GM23248 (cell line): ENCODE measurements around the gene GTF2I.

Experiments used
- EZH2 ChIP-seq: fragments of 200-600 bp; sonication (generic); IDR thresholded peaks from 2 replicates; pipeline ENCODE4 v1.6.1; 2018; ENCODE audit warnings: antibody characterized with exemption, mild to moderate bottlenecking; ENCODE audit not compliant: insufficient read depth, poor library complexity, severe bottlenecking
- EZH2phosphoT487 ChIP-seq: fragments of 200-600 bp; sonication (generic); IDR thresholded peaks from 2 replicates; pipeline ENCODE4 v1.6.1; 2018; ENCODE audit warnings: antibody characterized with exemption, moderate library complexity, mild to moderate bottlenecking, low read depth; ENCODE audit not compliant: insufficient read depth

DNA sequence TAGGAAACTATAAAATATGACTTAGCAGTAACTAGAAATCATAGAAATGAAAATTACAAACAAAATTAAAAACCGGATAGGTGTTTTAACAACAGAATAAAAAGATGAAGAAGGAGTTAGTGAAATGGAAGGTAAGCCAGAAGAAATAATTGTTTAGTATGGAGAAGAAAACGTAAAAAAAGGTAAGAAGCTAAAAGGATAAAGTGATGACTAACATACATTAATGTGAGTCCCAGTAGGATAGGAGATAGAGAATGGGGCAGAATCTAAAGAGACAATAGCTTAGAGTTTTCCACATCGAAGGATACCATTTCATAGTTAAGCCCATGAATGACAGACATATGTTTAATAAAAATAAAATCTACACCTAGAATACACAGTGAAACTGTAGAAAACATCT lies 25.3 kb downstream of the GTF2I start:
- TF ChIP-seq EZH2 (no peak), EZH2phosphoT487 (no peak)
